CD4-positive, CD25-positive, alpha-beta regulatory T cell (primary cell): ENCODE measurements around the gene LCE1E. TPM values are rescaled to one million over a fixed set of nuclear protein-coding genes. Genes with fewer than 3 reads are reported as not detected.

ENCODE experiments used
- ATAC-seq, 2 donors: fragments of 150-1000 bp; cut with Tn5 transposase; one replicate each; pipeline ENCODE4 v1.10.0; 2021; ENCODE audit warnings: low read depth in 2 of 2, moderate number of reproducible peaks in 2 of 2, moderate library complexity in 1 of 2
- DNase-seq, 3 donors: peaks; one replicate each; pipeline versions ENCODE4 v3.0.0 to v3.0.0-alpha.2; 2012 to 2022; ENCODE audit warnings: mixed read lengths in 1 of 3
- H3K27ac ChIP-seq: one replicate; pipeline ENCODE4 v1.7.0; 2013; ENCODE audit warnings: mild to moderate bottlenecking, low read length; ENCODE audit not compliant: insufficient read depth, poor library complexity, severe bottlenecking
- H3K27me3 ChIP-seq: one replicate; pipeline ENCODE4 v1.7.0; 2013; ENCODE audit warnings: low read length; ENCODE audit not compliant: control insufficient read depth, insufficient read depth
- H3K36me3 ChIP-seq: one replicate; pipeline ENCODE4 v1.7.0; 2013; ENCODE audit warnings: mild to moderate bottlenecking, low read length, moderate library complexity; ENCODE audit not compliant: control insufficient read depth, insufficient read depth
- H3K4me1 ChIP-seq: 2 replicates; pipeline ENCODE4 v1.7.0; 2013; ENCODE audit warnings: mild to moderate bottlenecking, low read length; ENCODE audit not compliant: insufficient read depth, control insufficient read depth, poor library complexity, severe bottlenecking
- H3K4me3 ChIP-seq: one replicate; pipeline ENCODE4 v1.7.0; 2013; ENCODE audit warnings: low read depth, mild to moderate bottlenecking, low read length, moderate library complexity
- H3K9me3 ChIP-seq, 2 experiments: 1 replicate in 1 of 2; 2 replicates in 1 of 2; pipeline ENCODE4 v1.7.0; 2013; ENCODE audit warnings: low read length in 2 of 2, mild to moderate bottlenecking in 1 of 2, moderate library complexity in 1 of 2; ENCODE audit not compliant: control insufficient read depth in 2 of 2
- H3K27ac Mint-ChIP-seq, 3 donors: one replicate each; pipeline ENCODE4 v1.8.0; 2020 to 2022; ENCODE audit warnings: mild to moderate bottlenecking in 3 of 3, mixed read lengths in 3 of 3, moderate library complexity in 2 of 3
- H3K27me3 Mint-ChIP-seq: one replicate; pipeline ENCODE4 v1.8.0; 2022; ENCODE audit warnings: mild to moderate bottlenecking, mixed read lengths
- H3K36me3 Mint-ChIP-seq: one replicate; pipeline ENCODE4 v1.8.0; 2020; ENCODE audit warnings: mixed read lengths
- H3K4me1 Mint-ChIP-seq, 4 donors: one replicate each; pipeline ENCODE4 v1.8.0; 2020 to 2022; ENCODE audit warnings: mixed read lengths in 4 of 4, mild to moderate bottlenecking in 1 of 4
- H3K4me3 Mint-ChIP-seq, 4 donors: one replicate each; pipeline ENCODE4 v1.8.0; 2020 to 2022; ENCODE audit warnings: mild to moderate bottlenecking in 4 of 4, mixed read lengths in 4 of 4, moderate library complexity in 3 of 4
- H3K9me3 Mint-ChIP-seq, 7 donors: one replicate each; pipeline ENCODE4 v1.8.0; 2020 to 2022; ENCODE audit warnings: mixed read lengths in 7 of 7, mild to moderate bottlenecking in 3 of 7, moderate library complexity in 2 of 7
- polyA plus RNA-seq, 4 donors: library from polyadenylated mRNA; unstranded; fragments of 300-500 nt; fragmentation: Illumina TruSeq; gene quantifications; one replicate each; pipeline ENCODE4 v1.2.3, GENCODE V29; 2021
- total RNA-seq: library from RNA; stranded (reverse); gene quantifications from one replicate; pipeline ENCODE4 v1.2.3, GENCODE V29; 2022

The LCE1E gene, protein sequence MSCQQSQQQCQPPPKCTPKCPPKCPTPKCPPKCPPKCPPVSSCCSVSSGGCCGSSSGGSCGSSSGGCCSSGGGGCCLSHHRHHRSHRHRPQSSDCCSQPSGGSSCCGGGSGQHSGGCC
- not detected for total RNA-seq
- polyA plus RNA-seq: not detected

DNA sequence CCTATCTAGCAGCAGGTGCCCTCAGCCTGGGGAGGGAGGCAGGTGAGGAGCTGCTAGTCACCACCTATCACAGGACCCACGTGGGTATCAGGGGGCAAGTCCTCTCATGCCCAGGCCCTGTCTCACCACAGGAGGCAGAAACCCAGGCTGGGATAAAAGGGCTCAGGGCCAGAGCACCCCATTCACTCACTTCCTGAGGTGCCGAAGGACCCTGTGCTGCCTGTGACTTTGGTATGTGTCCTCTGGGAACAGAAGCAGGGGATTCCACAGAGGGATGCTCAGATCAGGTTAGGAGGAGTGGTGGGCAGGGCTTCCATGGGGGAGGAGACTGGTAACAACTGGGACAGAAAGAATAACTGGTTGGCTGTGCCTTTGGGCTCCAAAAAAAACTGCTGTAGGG, at the start of gene LCE1E:
LCE1E (plus strand) TSS at position 181 of the 400 bp plus-strand sequence. CDS start 1,043 bp downstream, outside the sequence.
- H3K27ac Mint-ChIP-seq: peak within 1 kb of the TSS in 1 of 3 donors; percentile 69
- Histone ChIP-seq H3K9me3 (no peaks in the 10 kb centered on the region), H3K36me3 (no peaks in the 10 kb centered on the region), H3K4me1 (no peaks in the 10 kb centered on the region), H3K4me3 (no peak within 1 kb of the TSS), H3K27ac (no peak within 1 kb of the TSS), H3K27me3 (peaks cover 9% of the 10 kb centered on the region)
- H3K9me3 Mint-ChIP-seq: peaks cover 0 to 2% (median 0%) of the 10 kb centered on the region in 7 donors
- H3K4me3 Mint-ChIP-seq: no peak within 1 kb of the TSS
- DNase-seq (no peak), ATAC-seq (no peak)
- no peaks in the 10 kb centered on the region for H3K4me1 Mint-ChIP-seq
- peaks cover 16% of the 10 kb centered on the region for H3K27me3 Mint-ChIP-seq
- H3K36me3 Mint-ChIP-seq: no peaks in the 10 kb centered on the region

DNA sequence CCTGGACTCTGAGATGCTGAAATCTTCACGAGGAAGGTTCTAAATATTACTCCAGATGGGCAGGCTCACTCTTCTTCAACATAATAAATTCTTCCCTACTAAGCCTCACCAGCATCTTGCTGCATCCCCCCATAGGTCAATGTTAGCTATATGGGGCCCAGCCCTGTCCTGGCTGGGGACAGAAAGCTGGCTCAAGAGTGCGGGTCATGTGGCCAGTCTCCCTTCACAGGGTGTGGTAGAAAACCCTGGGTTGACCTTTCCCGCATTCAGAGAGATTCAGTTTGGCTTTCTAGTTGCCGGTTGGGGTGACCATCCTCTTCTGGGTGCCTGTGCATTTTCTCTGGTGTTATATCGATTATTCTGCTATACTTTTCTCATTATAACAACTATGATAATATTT, 48.1 kb upstream of the LCE1E start:
- H3K9me3 Mint-ChIP-seq: peaks cover 0 to 5% (median 0%) of the 10 kb centered on the region in 7 donors
- Histone ChIP-seq H3K4me1 (no peaks in the 10 kb centered on the region), H3K9me3 (no peaks in the 10 kb centered on the region), H3K4me3 (no peak overlapping the region), H3K27ac (no peak overlapping the region), H3K27me3 (peaks cover 5% of the 10 kb centered on the region), H3K36me3 (no peaks in the 10 kb centered on the region)
- no peaks in the 10 kb centered on the region for H3K36me3 Mint-ChIP-seq
- H3K4me3 Mint-ChIP-seq: no peak overlapping the region
- ATAC-seq (no peak), DNase-seq (no peak)
- H3K27me3 Mint-ChIP-seq: peaks cover 13% of the 10 kb centered on the region
- no peak overlapping the region for H3K27ac Mint-ChIP-seq
- no peaks in the 10 kb centered on the region for H3K4me1 Mint-ChIP-seq

GRCh38 chr1:152739841-152740240, 46.2 kb upstream of the LCE1E start:
- Mint-ChIP-seq H3K4me1 (no peaks in the 10 kb centered on the region), H3K27me3 (peaks cover 6% of the 10 kb centered on the region), H3K27ac (no peak overlapping the region), H3K36me3 (no peaks in the 10 kb centered on the region), H3K9me3 (peaks cover 0 to 5% (median 0%) of the 10 kb centered on the region in 7 donors), H3K4me3 (no peak overlapping the region)
- Histone ChIP-seq H3K4me3 (no peak overlapping the region), H3K27ac (no peak overlapping the region), H3K27me3 (peaks cover 6% of the 10 kb centered on the region), H3K4me1 (no peaks in the 10 kb centered on the region), H3K36me3 (no peaks in the 10 kb centered on the region), H3K9me3 (no peaks in the 10 kb centered on the region)
- DNase-seq (no peak), ATAC-seq (no peak)

DNA sequence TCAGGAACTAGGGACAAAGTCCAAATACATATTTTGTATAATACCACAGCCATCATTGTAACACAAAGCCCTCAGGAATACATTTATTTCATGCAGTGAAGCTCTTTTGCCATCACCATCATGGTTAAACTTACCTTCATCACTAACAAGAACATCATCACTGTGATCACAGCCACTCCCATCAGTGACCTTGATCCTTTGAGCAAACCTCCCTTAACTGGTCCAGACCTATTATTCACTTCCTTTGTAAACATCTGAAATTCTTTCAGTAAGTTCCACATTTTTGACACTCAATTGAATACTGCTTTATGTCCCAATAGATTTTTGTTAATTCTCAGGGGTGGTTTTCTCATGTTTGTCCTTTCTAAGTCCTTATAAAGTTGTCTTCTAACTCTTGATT, 44.4 kb upstream of the LCE1E start:
- no peak for ATAC-seq
- Mint-ChIP-seq H3K27ac (no peak overlapping the region), H3K9me3 (peaks cover 0 to 5% (median 0%) of the 10 kb centered on the region in 7 donors), H3K27me3 (peaks cover 10% of the 10 kb centered on the region), H3K4me1 (no peaks in the 10 kb centered on the region), H3K36me3 (no peaks in the 10 kb centered on the region), H3K4me3 (no peak overlapping the region)
- Histone ChIP-seq H3K9me3 (no peaks in the 10 kb centered on the region), H3K27me3 (peaks cover 3% of the 10 kb centered on the region), H3K4me3 (no peak overlapping the region), H3K4me1 (no peaks in the 10 kb centered on the region), H3K27ac (no peak overlapping the region), H3K36me3 (no peaks in the 10 kb centered on the region)
- no peak for DNase-seq

DNA sequence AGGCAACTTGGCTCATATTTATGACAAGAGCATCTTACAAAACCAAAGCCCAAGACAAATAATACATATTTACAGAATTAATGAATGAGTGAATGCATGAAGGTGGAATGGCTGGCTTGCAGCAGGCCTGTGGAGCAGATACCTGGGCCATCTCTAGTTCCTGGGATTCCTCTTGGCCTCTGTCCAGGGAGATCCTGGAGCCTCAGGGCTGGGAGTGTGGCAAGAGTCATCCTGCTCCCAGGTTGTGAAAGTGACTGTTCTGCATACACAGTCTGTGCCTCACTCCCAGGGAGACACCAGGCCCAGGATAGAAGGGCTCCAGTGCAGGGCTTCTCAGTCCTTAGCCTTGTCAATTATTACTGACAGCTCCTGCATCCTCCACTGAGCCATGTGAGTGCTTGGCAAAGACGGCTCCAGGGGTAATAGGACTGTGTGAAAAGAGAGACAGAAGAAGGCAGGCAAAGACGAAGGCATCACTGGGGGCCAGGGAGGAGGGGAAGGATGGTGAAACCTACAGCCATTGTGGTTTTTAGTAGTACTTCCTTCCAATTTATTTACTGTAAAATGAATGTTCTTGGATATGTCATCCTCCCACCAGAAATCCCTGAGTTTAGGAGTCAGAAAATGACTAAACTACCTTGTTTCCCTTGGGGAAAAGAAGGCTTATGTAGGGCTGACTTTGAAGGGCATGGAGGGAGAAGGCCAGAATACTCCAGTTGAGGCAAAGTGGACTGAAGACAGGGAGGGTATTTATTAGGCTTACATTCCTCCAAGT, 42.5 kb upstream of the LCE1E start:
- Histone ChIP-seq H3K9me3 (no peaks in the 10 kb centered on the region), H3K4me3 (no peak overlapping the region), H3K36me3 (no peaks in the 10 kb centered on the region), H3K27ac (no peak overlapping the region), H3K4me1 (no peaks in the 10 kb centered on the region), H3K27me3 (peaks cover 4% of the 10 kb centered on the region)
- Mint-ChIP-seq H3K4me1 (no peaks in the 10 kb centered on the region), H3K36me3 (no peaks in the 10 kb centered on the region), H3K27ac (no peak overlapping the region), H3K27me3 (peaks cover 16% of the 10 kb centered on the region), H3K9me3 (peaks cover 0 to 3% (median 0%) of the 10 kb centered on the region in 7 donors), H3K4me3 (no peak overlapping the region)
- no peak for ATAC-seq
- no peak for DNase-seq

GRCh38 chr1:152745289-152745704, 40.8 kb upstream of the LCE1E start:
- Histone ChIP-seq H3K4me3 (no peak overlapping the region), H3K27ac (no peak overlapping the region), H3K27me3 (peaks cover 4% of the 10 kb centered on the region), H3K4me1 (no peaks in the 10 kb centered on the region), H3K9me3 (no peaks in the 10 kb centered on the region), H3K36me3 (no peaks in the 10 kb centered on the region)
- ATAC-seq: no peak
- DNase-seq: no peak
- Mint-ChIP-seq H3K9me3 (peaks cover 0 to 3% (median 0%) of the 10 kb centered on the region in 7 donors), H3K4me1 (no peaks in the 10 kb centered on the region), H3K4me3 (no peak overlapping the region), H3K27ac (no peak overlapping the region), H3K27me3 (peaks cover 16% of the 10 kb centered on the region), H3K36me3 (no peaks in the 10 kb centered on the region)

- no peaks in the 10 kb centered on the region for H3K36me3 ChIP-seq
Observed at GRCh38 chr1:152745765-152746444, 40.2 kb upstream of the LCE1E start.

More at GRCh38 chr1:152745765-152746444, 40.2 kb upstream of the LCE1E start:
- no peak overlapping the region for H3K27ac Mint-ChIP-seq
- H3K36me3 Mint-ChIP-seq: no peaks in the 10 kb centered on the region
- peaks cover 0 to 6% (median 0%) of the 10 kb centered on the region in 7 donors for H3K9me3 Mint-ChIP-seq
- peaks cover 16% of the 10 kb centered on the region for H3K27me3 Mint-ChIP-seq
- no peak for ATAC-seq
- Histone ChIP-seq H3K4me3 (no peak overlapping the region), H3K27ac (no peak overlapping the region), H3K27me3 (peaks cover 7% of the 10 kb centered on the region), H3K9me3 (no peaks in the 10 kb centered on the region), H3K4me1 (no peaks in the 10 kb centered on the region)
- no peak for DNase-seq
- H3K4me3 Mint-ChIP-seq: no peak overlapping the region
- no peaks in the 10 kb centered on the region for H3K4me1 Mint-ChIP-seq
